Right renal cortex interstitium (tissue), 3 donors: ENCODE results near the gene CD300LF. TPM values are rescaled to one million over a fixed set of nuclear protein-coding genes. Genes with fewer than 3 reads are reported as not detected.

Experiments used
- DNase-seq, 3 donors: peaks; one replicate each; pipeline ENCODE4 v3.0.0-alpha.2; 2013; ENCODE audit warnings: low read depth in 3 of 3, low spot score in 2 of 3
- polyA plus RNA-seq, 3 donors: library from polyadenylated mRNA; unstranded; fragments of 120-200 nt; gene quantifications; one replicate each; pipeline ENCODE4 v1.2.1, GENCODE V29; 2013; ENCODE audit not compliant: insufficient read length in 3 of 3

Gene CD300LF
- polyA plus RNA-seq, 3 donors = 0.32 to 0.57 (median 0.37) TPM

DNA sequence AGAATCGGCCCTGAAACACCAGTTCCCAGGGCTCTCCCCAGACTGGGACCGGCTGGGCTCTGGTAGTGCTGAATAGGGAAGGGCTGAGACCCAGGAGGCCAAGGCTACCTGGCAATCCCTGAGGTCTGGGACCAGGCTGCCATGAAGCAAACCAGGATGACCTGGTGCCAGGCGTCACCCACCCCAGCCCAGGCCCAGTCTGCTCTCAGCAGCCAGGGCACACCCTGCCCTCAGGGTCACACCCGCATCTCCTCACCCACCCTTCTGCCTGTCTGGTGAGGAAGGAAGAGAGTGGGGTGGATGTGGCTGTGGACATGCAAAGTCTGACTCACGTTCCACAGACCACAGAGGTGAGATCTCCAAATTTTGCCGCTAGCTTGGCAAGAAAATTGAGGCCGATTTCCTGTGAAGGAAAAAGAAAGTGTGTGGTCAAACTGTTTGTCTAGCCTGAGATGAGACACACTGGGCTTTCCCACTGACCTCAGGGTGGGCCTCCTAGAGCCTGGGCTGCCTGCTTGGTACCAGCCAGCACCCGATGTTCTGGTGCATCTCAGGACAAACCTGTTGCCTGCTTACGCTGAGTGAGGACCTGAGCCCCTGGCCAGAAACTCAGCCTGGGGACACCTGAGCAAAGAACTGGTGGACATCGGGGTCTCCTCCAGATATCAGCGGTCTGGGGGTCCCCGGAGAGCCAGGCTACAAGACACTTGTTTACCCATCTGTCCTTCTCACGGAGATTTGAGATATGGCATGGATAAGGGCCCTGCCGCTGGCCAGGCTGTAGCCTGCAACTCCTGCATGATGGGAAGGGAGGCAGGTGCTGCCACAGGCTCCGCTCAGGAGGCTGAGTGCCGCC lies 18.0 kb upstream of the CD300LF start:
- DNase-seq = no peak

DNA sequence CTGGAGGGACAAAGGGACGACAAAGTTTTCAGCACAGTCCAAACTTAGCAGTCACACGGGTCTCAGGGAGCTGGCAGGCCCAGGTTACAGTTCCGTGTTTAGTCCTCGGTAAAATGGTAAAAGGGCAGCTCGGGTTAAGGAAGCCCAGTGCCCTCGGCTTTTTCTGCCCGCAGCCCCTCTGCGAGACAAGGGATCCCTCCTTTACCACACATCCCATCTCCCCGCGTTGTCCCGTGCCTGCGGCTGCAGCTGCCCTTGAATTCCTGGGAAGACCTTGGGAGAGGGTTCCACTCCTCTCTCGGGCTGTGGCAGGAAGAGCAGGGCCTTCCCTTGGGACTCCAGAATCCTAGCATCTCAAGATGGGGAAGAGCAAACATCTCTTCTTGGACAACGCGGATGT lies 17.1 kb upstream of the CD300LF start:
- DNase-seq = no peak

DNA sequence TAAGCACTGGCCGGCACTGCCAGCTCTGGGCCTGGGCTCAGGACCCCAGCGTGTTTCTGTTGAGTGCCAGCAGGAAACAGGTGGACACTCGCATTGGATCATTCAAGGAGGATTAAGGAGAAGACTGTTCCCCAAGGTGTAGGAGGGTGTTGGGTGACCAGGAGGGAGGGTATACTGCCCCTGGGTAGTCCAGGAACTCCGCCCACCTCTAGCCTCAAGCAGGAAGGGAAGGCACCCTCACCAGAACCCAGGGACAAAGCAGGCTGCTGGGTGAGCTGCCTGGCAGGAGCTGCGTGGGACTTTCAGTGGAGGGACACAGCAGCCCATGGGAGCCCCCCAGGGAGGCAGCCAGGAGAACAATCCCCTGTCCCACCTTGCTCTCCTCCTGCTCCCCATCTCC lies 16.6 kb upstream of the CD300LF start:
- no peak for DNase-seq

DNA sequence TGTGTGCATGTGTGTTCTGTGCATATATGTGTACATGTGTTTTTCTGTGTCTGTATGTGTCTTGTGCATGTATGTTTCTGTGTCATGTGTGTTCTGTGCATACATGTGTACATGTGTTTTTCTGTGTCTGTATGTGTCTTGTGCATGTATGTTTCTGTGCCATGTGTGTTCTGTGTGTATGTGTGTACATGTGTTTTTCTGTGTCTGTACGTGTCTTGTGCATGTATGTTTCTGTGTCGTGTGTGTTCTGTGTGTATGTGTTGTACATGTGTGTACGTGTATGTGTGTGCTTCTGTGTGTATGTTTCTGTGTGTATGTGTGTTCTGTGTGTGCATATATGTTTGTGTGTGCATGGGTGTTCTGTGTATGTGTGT lies 16.0 kb upstream of the CD300LF start:
- DNase-seq = no peak

DNA sequence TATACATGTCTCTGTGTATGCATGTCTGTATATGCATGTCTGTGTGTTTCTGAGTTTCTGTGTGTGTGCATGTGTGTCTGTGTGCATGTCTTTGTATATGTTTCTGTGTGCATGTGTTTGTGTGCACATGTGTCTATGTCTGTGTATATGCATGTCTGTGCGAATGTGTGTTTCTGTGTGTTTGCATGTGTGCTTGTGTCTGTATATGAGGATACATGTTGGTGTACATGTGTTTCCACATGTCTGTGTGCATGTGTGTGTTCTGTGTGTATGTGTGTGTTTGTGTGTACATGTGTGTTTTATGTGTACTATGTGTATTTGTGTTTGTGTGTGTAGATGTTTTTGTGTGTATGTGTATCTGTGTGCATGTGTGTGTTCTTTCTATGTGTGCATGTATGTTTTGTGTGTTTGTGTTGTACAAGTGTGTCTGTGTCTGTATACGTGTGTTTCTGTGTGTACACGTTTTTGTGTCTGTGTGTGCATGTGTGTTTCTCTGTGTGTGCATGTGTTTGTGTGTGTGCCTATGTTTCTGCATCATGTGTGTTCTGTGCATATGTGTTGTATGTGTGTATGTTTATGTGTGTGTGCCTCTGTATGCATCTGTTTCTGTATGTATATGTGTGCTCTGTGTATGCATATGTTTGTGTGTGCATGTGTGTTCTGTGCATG lies 15.4 kb upstream of the CD300LF start:
- DNase-seq = no peak

DNA sequence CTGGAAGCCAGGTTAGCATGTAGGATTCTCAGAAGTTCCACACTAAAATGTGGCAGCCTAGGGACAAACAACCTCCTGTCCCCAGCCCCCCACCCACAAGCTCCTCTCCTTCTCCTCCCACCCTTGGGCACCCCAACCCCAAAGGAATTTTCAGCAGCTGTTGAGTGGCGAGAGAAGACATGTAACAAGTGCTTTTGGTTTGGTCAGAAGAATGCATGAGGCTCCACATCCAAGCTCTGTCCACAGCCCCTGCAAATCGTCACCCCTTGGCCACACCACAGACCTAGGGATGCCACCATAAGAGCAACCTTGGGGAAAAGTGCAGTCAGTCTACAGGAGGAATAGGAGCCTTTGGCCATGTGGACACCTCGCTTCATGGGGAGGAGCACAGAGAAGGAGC lies 12.4 kb upstream of the CD300LF start:
- DNase-seq = no peak

DNA sequence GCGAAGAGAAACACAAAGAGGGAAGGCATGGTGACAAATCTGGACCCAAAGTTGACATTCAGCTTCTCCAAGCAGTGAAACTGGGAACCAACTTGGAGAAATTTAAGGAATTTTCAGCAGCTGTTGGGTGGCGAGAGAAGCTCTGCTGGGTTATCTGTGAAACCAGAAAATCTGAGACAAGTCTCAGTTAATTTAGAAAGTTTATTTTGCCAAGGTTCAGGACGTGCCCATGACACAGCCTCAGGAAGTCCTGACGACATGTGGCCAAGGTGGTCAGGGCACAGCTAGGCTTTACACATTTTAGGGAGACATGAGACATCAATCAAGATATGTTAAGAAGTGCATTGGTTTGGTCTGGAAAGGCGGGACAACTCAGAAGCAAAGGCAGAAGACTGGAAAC lies 11.2 kb upstream of the CD300LF start:
- DNase-seq = no peak

DNA sequence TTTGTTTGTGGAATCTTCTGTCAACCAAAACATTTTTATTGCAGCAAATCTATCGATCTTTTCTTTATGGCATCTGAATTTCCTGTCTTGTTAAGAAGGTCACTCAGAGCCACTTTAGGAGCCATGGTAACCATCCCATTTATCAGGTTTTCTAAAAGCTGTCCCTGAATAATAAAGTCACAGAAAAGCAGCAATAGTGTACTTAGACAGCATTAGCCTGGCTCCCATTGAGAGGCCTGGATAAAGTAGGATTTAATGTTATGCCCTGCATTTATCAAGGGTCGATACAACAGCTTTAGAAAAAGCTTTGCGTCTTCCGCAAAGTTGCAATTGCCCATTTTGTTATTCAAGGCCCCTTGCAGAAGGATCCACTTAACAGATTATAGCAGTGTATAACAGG lies 10.1 kb upstream of the CD300LF start:
- DNase-seq = no peak

DNA sequence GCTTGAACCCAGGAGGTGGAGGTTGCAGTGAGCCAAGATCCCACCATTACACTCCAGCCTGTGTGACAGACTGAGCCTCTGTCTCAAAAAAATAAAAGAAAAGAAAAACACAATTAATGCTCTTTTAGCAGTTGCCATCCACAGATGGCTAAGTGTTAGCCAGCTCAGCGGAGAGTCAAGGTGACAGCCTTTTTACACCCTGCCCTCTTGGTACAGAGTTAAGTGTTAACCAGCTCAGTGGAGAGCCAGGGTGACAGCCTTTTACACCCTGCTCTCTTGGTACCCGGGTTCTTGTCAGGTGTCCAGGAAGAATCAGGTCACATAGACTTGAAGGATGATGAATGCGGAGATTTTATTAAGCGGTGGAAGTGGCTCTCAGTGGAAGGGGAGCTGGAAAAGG lies 7.8 kb upstream of the CD300LF start:
- DNase-seq = no peak

DNA sequence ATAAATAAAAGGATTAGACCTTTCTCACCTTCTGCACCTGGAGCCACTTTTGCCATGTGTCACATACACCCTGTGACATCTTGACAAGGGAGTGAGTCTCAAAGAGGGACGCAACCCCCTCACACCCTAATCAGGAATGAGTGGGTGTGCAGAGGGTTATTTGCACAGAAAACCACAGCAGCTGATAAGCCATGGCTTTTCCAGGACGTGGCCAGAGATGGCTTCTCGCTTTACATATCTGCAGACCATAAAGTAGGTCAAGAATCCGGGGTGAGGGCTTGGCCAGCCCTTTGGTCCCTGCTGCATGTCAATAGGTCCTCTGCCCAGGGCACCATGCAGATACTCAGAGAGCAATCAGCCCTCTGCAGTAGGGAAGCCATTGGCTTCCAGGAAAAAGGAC lies 2.4 kb upstream of the CD300LF start:
- DNase-seq = no peak

DNA sequence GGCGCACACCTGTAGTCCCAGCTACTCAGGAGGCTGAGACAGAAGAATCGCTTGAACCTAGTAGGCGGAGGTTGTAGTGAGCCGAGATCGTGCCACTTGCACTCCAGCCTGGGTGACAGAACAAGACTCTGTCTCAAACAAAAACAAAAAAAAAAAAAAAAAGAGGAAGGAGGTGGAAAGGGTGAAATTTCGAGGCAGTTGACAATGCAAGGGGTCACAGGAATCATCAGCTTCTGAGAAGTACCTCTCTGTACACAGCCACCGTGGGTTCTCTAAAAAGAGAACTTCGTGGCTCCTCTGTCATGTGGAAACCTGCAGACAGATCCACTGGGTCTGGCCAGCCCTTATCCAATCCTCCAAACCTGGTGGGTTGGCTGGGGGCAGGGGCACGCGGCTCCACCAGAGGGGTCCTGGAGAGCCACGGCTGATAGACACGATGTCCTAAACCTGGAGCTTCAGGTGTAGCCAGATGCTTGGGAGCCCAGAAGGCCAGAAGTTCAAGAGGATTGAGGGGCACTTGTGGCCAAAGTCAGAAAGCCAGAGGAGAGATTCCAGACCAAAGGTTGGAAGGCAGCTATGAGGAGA lies 540 bp upstream of the CD300LF start:
- DNase-seq = no peak

DNA sequence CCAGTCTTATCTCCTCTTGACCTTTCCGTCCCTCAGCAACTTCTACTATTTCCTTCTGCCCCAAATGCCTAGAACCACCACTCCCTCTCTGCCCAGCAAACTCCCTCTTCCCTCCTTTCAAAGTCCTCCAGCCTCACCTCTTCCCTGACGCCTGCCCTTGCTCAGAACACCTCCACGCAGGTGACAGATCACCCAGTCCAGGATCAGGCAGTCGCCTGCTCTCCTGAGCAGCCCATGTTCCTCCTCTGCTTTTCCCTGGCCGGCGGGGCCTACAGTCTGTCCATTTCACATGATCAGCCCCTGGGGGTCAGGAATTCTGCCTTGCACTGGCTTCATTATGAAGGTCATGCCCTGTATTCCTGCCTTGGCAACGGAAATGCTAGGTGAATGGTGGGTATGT lies 422 bp downstream of the CD300LF start:
- no peak for DNase-seq

DNA sequence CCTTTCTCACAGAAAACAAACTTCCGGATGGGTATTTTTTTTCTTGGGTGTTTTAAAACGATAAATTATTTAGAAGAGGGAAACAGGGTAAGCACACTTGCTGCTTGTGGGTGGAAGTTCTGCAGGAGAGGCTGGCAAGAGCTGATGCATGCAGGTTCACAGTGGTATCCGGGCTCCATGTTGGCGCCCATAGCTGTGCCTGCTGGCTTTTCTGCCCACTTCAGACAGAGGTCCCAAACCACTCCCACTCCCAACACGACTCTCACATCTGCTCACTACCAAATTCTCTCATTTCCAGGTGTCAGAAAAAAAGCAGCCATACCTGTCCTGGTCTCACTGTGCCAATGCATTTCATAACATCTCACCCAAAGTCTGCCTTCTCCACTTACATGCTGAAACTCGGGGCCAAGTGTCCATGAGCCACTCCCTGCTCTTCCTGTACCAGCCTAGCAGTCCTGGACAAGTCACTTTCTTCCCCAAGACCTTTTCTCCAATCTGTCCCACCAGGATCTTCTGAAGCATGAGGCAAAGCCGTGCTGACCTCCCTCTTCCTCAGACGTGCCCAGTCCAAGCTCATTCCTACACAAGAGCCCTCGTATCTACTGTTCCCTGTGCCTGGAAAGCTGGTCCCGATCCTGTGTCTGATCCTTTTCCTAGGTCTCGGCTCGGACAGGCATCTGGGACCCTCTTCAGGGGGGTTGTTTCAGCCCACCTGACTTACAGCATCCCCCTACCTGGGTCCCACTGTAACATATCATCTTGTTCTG lies 1.5 kb downstream of the CD300LF start:
- DNase-seq = no peak

DNA sequence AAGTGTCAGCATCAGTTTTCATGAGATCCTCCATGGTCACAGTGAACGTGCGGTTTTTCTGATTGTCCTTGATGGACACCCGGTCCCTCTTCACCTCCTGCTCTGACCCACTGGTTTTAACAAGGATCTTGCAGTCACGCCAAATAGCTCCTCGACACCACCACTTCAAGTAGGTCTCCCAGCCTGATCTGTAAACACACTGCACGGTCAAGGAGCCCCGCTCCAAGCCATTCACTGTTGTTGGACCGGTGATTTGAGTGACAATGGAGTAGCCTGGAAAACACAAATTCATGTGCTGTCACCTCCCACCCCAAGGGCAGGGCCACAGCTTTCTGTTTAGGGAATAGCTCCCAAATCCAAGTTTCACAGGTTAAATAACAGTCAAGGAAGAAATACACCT lies 8.2 kb downstream of the CD300LF start:
- no peak for DNase-seq

DNA sequence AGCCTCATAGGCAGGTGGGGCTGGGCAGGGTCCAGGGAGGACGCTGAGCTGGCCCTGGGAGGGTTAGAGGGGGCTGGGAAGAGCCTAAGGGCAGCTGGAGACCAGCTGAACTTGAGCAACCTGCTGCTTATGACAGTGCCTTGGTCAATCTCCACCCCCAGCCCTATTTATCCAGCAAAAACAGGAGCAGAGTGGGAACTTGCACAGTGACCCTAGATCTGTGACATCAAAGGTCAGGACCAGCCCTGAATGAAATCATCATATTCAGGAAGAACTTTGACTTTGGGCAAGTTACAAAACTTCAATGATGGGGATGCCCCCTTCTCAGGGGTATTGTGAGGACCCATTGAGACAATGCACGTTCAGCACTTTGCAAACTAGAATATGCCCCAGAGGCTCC lies 9.4 kb downstream of the CD300LF start:
- DNase-seq = no peak

DNA sequence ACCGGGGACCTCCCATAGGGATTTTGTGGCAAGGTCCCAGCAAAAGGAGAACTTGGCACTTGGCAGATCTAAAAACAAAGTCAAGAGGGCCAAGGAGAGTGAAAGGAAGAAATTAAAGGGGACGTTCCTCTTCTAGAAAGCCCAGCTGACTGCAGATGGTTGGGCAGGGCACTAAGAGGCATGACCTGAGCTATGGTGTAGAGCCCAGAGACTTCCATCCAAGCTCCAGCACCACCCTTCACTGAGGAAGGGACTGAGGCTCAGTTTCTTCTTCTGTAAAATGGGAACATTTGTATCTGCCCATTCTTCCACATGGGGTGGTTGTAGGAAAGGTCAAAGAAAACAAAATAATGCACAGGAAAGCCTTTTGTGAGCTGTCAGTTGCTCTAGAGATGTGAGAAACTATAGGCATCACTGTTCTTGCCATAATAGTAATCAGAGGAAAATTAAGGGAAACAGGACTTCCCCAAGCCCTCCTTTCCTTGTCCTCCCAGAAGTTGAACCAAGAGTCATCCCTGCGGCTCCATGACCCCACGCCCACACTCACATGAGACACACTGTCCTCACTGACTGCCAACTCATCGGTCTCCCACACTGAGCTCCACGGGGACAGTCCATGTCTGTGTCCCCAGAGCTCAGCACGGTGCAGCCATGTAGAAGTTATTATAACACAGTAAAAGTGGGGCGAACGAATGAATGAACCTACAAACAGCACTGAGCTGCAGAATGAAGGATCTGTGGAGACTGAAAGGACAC lies 10.4 kb downstream of the CD300LF start:
- no peak for DNase-seq

DNA sequence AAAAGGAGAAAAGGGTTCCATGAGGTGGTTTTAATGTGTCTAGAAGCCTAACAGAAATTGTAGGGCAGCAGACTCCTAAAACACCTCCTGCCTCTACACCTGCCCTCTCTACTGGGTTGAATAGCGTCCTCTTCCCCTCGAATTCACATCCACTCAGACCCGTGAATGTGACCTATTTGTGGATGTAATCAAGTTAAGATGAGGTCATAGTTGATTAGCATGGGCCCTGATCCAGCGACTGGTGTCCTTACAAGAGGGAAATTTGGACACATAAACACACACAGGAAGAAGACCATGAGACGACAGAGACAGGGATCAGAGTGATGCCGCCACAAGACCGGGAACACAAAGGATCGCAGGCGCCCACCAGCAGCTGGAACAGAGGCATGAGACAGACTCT lies 13.5 kb downstream of the CD300LF start:
- DNase-seq = no peak

DNA sequence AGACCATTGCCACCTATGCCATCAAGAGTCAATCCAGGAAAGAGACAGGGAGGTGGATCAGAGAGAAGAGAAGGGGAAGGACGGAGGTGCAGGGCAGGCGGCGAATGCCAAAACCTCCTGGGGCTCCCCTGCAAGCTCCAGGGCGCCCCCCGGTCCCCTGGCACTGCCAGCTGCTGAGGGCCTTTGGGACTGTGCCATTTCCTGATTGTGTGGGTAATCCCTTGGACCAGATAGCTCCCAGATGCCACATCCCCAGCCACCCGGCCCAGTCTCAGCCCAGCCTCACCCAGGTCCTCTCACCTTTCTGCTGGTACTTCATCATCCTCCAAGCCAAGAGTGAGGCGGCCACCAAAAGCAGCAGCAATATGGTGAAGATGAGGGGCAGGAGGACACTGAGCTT lies 14.7 kb downstream of the CD300LF start:
- no peak for DNase-seq

DNA sequence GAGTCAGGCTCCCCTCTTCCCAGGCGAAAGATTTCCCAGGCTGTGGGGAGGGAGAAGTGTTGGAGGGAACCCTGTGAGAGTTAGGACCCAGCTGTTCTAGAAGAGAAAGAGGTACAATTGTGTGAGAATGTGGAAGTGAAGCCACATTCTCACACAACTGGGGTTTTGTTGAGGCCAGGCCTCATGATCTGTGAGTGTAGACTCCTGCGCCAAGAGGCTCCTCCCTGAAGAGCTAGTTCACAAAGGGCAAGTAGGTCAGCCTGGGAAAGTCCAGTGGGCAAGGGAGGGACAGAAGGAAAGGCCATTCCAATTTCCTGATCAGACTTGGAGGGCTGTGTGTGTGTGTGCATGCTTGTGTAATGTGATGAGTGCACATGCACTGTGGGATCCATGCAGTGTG lies 15.2 kb downstream of the CD300LF start:
- no peak for DNase-seq

DNA sequence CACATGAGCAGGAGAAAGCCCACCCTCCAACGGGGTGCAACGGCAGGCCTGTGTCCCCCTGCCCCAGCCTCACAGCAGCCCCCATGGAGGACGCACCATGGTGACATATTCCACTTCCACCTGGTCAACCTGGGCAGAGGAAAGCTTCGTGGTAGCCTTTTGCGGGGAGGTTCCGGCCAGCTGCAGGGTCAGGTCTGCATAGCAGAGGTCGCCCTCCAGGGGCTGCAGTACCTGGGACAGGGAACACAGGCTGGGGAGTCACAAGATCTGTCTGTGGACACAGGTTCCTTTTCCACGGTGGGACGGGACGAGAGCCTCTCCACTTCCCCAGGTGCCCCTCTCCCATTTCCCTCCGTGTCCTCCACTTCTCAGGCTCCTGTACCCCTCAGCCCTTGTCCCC lies 17.1 kb downstream of the CD300LF start:
- DNase-seq = no peak

DNA sequence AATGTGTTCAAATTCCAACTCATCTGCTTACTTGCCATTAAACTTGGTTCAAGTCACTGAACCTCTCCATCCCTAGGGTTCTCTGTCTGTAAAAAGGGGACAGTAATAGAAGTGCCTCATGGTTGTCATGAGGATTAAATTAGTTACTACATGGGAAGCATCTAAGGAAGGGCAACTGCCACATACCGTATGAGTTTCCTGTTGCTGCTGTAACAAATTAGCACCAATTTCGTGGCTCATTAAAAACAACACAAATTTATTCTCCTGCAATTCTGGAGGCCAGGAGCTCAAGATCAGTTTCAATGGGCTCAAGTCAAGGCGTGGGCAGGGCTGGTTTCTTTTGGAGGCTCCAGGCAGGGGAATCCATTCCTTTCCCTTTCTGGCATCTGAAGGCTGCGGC lies 18.6 kb downstream of the CD300LF start:
- DNase-seq = no peak
